Activated CD4-positive, alpha-beta T cell treated with anti-CD3 and anti-CD28 coated beads, Interleukin-10, Interleukin-2, amounts not matched to agents 100 ng/mL and 50 ng/mL, durations not matched to agents 16 hours and 8 hours (primary cell): ENCODE measurements around the gene CLDN6.
"Not testable (repeated sequence)": the region's sequence is repeated elsewhere in the genome, so short reads cannot be mapped to it uniquely, and the experiment has no call there.

ENCODE experiments used
- DNase-seq: peaks from one replicate; pipeline ENCODE4 v3.0.0-alpha.2; 2020

Gene CLDN6

GRCh38 chr16:3017794-3018506 lies at the start of gene CLDN6:
Gene CLDN6 (minus strand): TSS chr16:3018183. CDS start chr16:3016021, 2,162 bp downstream.
- peak; percentile 45 for DNase-seq

- peak; percentile 35 for DNase-seq
Observed at GRCh38 chr16:3066440-3066748, 48.4 kb upstream of the CLDN6 start.

GRCh38 chr16:3065742-3066439 lies 47.9 kb upstream of the CLDN6 start:
- DNase-seq: peak; percentile 52

- DNase-seq: peak; percentile 87
Observed at GRCh38 chr16:3065069-3065741, 47.2 kb upstream of the CLDN6 start, which contains the start of gene IL32. Gene IL32 (plus strand): TSS chr16:3065640. CDS start chr16:3065812, 172 bp downstream.

GRCh38 chr16:3063625-3064386 lies 45.8 kb upstream of the CLDN6 start:
- no peak for DNase-seq

- DNase-seq: no peak
Observed at GRCh38 chr16:3062553-3062952, 44.6 kb upstream of the CLDN6 start.

- DNase-seq: no peak
Observed at GRCh38 chr16:3060339-3061127, 42.5 kb upstream of the CLDN6 start.

GRCh38 chr16:3059723-3060242 lies 41.8 kb upstream of the CLDN6 start:
- DNase-seq: no peak

- peak; percentile 93 for DNase-seq
Observed at GRCh38 chr16:3059041-3059722, 41.2 kb upstream of the CLDN6 start.

- peak; percentile 76 for DNase-seq
Observed at GRCh38 chr16:3058139-3059030, 40.4 kb upstream of the CLDN6 start.

- peak; percentile 71 for DNase-seq
Observed at GRCh38 chr16:3057181-3058138, 39.5 kb upstream of the CLDN6 start.

- DNase-seq: peak; percentile 39
Observed at GRCh38 chr16:3056336-3057180, 38.6 kb upstream of the CLDN6 start.

GRCh38 chr16:3055734-3056115 lies 37.7 kb upstream of the CLDN6 start:
- DNase-seq: not testable (repeated sequence)

- DNase-seq: peak; percentile 85
Observed at GRCh38 chr16:3054965-3055733, 37.2 kb upstream of the CLDN6 start.

GRCh38 chr16:3053330-3053710 lies 35.3 kb upstream of the CLDN6 start:
- DNase-seq: peak; percentile 45

GRCh38 chr16:3052571-3053329 lies 34.8 kb upstream of the CLDN6 start:
- DNase-seq: peak; percentile 58

GRCh38 chr16:3051494-3051893 lies 33.5 kb upstream of the CLDN6 start:
- DNase-seq: no peak
